Mesendoderm (in vitro differentiated cells): ENCODE results near the gene PHOSPHO2.
"Not testable (repeated sequence)": the region's sequence is repeated elsewhere in the genome, so short reads cannot be mapped to it uniquely, and the experiment has no call there.

ENCODE experiments used
- DNase-seq: peaks from one replicate; pipeline ENCODE4 v3.0.0; 2013
- H2AK5ac ChIP-seq: 2 replicates; pipeline ENCODE4 v1.6.1; 2013; ENCODE audit warnings: low read length, inconsistent platforms
- H2BK120ac ChIP-seq: 2 replicates; pipeline ENCODE4 v1.6.1; 2013; ENCODE audit warnings: low read depth, mild to moderate bottlenecking, low read length, moderate library complexity, mixed read lengths
- H2BK15ac ChIP-seq: replicated peaks from 2 replicates; pipeline ENCODE4 v1.6.1; 2013; ENCODE audit warnings: low read depth, mild to moderate bottlenecking, moderate library complexity
- H2BK5ac ChIP-seq: 2 replicates; pipeline ENCODE4 v1.6.1; 2013; ENCODE audit warnings: low read length, inconsistent platforms
- H3K18ac ChIP-seq: 2 replicates; pipeline ENCODE4 v1.6.1; 2013; ENCODE audit warnings: mild to moderate bottlenecking, low read length, mixed read lengths
- H3K23ac ChIP-seq: one replicate; pipeline ENCODE4 v1.6.1; 2013; ENCODE audit warnings: low read length
- H3K27ac ChIP-seq: 2 replicates; pipeline ENCODE4 v1.5.1; 2013; ENCODE audit warnings: low read depth, mild to moderate bottlenecking, inconsistent platforms, low read length, moderate library complexity
- H3K27me3 ChIP-seq: 2 replicates; pipeline ENCODE4 v1.6.1; 2013; ENCODE audit warnings: low read length, control low read depth, mild to moderate bottlenecking, inconsistent platforms; ENCODE audit not compliant: insufficient read depth, poor library complexity
- H3K36me3 ChIP-seq: 2 replicates; pipeline ENCODE4 v1.6.1; 2013; ENCODE audit warnings: low read length, inconsistent platforms; ENCODE audit not compliant: control insufficient read depth, insufficient read depth
- H3K4ac ChIP-seq: one replicate; pipeline ENCODE4 v1.6.1; 2013; ENCODE audit warnings: low read depth, mild to moderate bottlenecking, low read length, moderate library complexity
- H3K4me1 ChIP-seq: 2 replicates; pipeline ENCODE4 v1.6.1; 2013; ENCODE audit warnings: low read depth, low read length, inconsistent platforms; ENCODE audit not compliant: control insufficient read depth
- H3K4me2 ChIP-seq: 2 replicates; pipeline ENCODE4 v1.6.1; 2013; ENCODE audit warnings: low read length
- H3K4me3 ChIP-seq: 2 replicates; pipeline ENCODE4 v1.5.1; 2013; ENCODE audit warnings: mild to moderate bottlenecking, low read length
- H3K56ac ChIP-seq: one replicate; pipeline ENCODE4 v1.6.1; 2013; ENCODE audit warnings: low read length
- H3K79me1 ChIP-seq: 2 replicates; pipeline ENCODE4 v1.6.1; 2013; ENCODE audit warnings: low read length, inconsistent platforms
- H3K79me2 ChIP-seq: 2 replicates; pipeline ENCODE4 v1.6.1; 2013; ENCODE audit warnings: mild to moderate bottlenecking, low read length; ENCODE audit not compliant: control insufficient read depth, insufficient read depth
- H3K9ac ChIP-seq: 2 replicates; pipeline ENCODE4 v1.6.1; 2013; ENCODE audit warnings: low read length, inconsistent platforms
- H4K5ac ChIP-seq: one replicate; pipeline ENCODE4 v1.6.1; 2013; ENCODE audit warnings: low read length
- H4K8ac ChIP-seq: one replicate; pipeline ENCODE4 v1.6.1; 2013; ENCODE audit warnings: low read depth, mild to moderate bottlenecking, control low read depth, low read length, moderate library complexity
- WGBS: extraction: QIAGEN DNeasy Blood & Tissue Kit; methylation state at CpG from one replicate; pipeline ENCODE4 v1.1.7; 2013; ENCODE audit warnings: low lambda C conversion rate, missing lambda C conversion rate; ENCODE audit not compliant: insufficient coverage; ENCODE audit errors: extremely low coverage; 5-methylcytosine and 5-hydroxymethylcytosine counted together

The PHOSPHO2 gene

GRCh38 chr2:169684135-169684565, 10.1 kb upstream of the PHOSPHO2 start:
- Histone ChIP-seq H2BK5ac (no peak overlapping the region), H3K23ac (no peak overlapping the region), H3K27ac (no peak overlapping the region), H3K79me1 (no peaks in the 10 kb centered on the region), H3K4me1 (peaks cover 2% of the 10 kb centered on the region), H4K5ac (no peak overlapping the region), H3K9ac (no peak overlapping the region), H3K56ac (no peak overlapping the region), H3K79me2 (no peaks in the 10 kb centered on the region), H3K4me3 (no peak overlapping the region), H4K8ac (no peak overlapping the region), H2BK120ac (no peak overlapping the region), H3K4me2 (no peak overlapping the region), H3K36me3 (no peaks in the 10 kb centered on the region), H3K4ac (no peak overlapping the region), H3K27me3 (no peaks in the 10 kb centered on the region), H3K18ac (no peak overlapping the region), H2AK5ac (no peak overlapping the region), H2BK15ac (no peak overlapping the region)
- DNase-seq, result no peak
- no CpG with 5 or more reads among the region's 3 CpGs for WGBS

DNA sequence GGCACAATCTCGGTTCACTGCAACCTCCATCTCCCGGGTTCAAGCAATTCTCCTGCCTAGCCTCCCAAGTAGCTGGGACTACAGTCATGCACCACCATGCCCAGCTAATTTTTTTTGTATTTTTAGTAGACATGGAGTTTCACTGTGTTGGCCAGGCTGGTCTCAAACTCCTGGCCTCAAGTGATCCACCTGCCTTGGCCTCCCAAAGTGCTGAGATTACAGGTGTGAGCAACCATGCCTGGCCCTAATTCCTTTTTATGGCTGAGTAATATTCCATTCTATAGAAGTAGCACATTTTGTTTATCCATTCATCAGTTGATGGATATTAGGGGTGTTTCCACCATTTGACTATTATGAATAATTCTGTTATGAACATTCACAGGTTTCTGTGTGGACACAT, 9.6 kb upstream of the PHOSPHO2 start:
- not testable (repeated sequence) for H3K36me3 ChIP-seq, H4K8ac ChIP-seq

GRCh38 chr2:169686825-169687224, 7.4 kb upstream of the PHOSPHO2 start:
- not testable (repeated sequence) for H2BK120ac ChIP-seq, H3K36me3 ChIP-seq, H2AK5ac ChIP-seq, H3K56ac ChIP-seq, H4K8ac ChIP-seq, H3K27me3 ChIP-seq, H2BK5ac ChIP-seq, H3K9ac ChIP-seq, H3K18ac ChIP-seq, H3K4me3 ChIP-seq, H3K4ac ChIP-seq, H4K5ac ChIP-seq, H3K4me1 ChIP-seq, H3K79me2 ChIP-seq, H3K79me1 ChIP-seq, H2BK15ac ChIP-seq, H3K4me2 ChIP-seq, DNase-seq, H3K23ac ChIP-seq, H3K27ac ChIP-seq
- no CpG with 5 or more reads among the region's 4 CpGs for WGBS

More for the DNA sequence above, 9.6 kb upstream of the PHOSPHO2 start:
- not testable (repeated sequence) for H2AK5ac ChIP-seq, H3K56ac ChIP-seq, H3K27ac ChIP-seq, H3K4me3 ChIP-seq, H3K4ac ChIP-seq, H4K5ac ChIP-seq, H2BK15ac ChIP-seq, DNase-seq, H2BK120ac ChIP-seq, H3K23ac ChIP-seq, H3K79me2 ChIP-seq, H2BK5ac ChIP-seq, H3K9ac ChIP-seq, H3K79me1 ChIP-seq, H3K27me3 ChIP-seq, H3K4me1 ChIP-seq, H3K18ac ChIP-seq, H3K4me2 ChIP-seq
- no CpG with 5 or more reads among the region's 2 CpGs for WGBS

DNA sequence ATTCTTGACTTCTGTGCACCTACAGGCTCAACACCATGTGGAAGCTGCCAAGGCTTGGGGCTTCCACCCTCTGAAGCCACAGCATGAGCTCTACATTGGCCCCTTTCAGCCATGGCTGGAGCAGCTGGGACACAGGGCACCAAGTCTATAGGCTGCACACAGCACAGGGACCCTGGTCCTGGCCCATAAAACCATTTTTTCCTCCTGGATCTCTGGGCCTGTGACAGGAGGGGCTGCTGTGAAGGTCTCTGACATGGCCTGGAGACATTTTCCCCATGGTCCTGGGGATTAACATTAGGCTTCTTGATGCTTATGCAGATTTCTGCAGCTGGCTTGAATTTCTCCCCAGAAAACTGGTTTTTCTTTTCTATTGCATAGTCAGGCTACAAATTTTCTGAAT, 6.3 kb upstream of the PHOSPHO2 start:
- not testable (repeated sequence) for H3K79me1 ChIP-seq, H3K27ac ChIP-seq, H3K56ac ChIP-seq, H4K8ac ChIP-seq, H3K4ac ChIP-seq, H3K36me3 ChIP-seq, H4K5ac ChIP-seq, H3K23ac ChIP-seq, H3K27me3 ChIP-seq, H2BK120ac ChIP-seq, H2BK15ac ChIP-seq, H3K9ac ChIP-seq, H3K79me2 ChIP-seq, H3K18ac ChIP-seq, H2AK5ac ChIP-seq, H3K4me1 ChIP-seq, H2BK5ac ChIP-seq, DNase-seq, H3K4me3 ChIP-seq, H3K4me2 ChIP-seq

- WGBS, result no CpG with 5 or more reads among the region's 1 CpG
- no peaks in the 10 kb centered on the region for H3K79me1 ChIP-seq
Observed at GRCh38 chr2:169690958-169691357, 3.3 kb upstream of the PHOSPHO2 start.

DNA sequence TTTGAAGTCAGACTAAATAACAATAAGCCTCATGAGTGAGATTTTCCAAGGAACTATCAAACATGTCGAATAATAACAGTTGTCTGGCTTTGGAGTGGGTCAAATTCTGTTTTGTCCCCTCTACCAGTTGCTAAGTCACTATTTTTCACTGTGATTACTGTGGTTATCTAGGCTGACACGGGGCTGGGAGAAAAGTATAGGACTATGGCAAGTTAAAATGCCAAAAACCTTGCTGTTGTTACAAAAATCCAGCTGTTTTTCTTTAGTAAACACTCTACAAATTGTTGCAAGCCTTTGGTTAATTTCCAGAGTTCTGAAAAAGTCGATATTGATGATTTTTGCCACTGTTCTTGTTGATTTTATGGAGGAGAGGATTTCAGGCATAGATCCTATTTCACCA, 1.6 kb upstream of the PHOSPHO2 start:
- WGBS, result no CpG with 5 or more reads among the region's 3 CpGs
- Histone ChIP-seq H3K27ac (no peak overlapping the region), H3K18ac (no peak overlapping the region), H3K4me3 (no peak overlapping the region), H3K27me3 (no peaks in the 10 kb centered on the region), H2BK120ac (no peak overlapping the region), H2BK15ac (no peak overlapping the region), H3K9ac (no peak overlapping the region), H3K4me2 (no peak overlapping the region), H2AK5ac (no peak overlapping the region), H3K79me1 (no peaks in the 10 kb centered on the region), H2BK5ac (no peak overlapping the region), H3K4ac (no peak overlapping the region), H3K79me2 (no peaks in the 10 kb centered on the region), H4K8ac (no peak overlapping the region), H4K5ac (no peak overlapping the region), H3K23ac (no peak overlapping the region), H3K36me3 (no peaks in the 10 kb centered on the region), H3K56ac (no peak overlapping the region), H3K4me1 (no peaks in the 10 kb centered on the region)
- DNase-seq, result no peak

More at GRCh38 chr2:169690958-169691357, 3.3 kb upstream of the PHOSPHO2 start:
- H2BK120ac ChIP-seq, result no peak overlapping the region
- H3K4me3 ChIP-seq, result no peak overlapping the region
- no peak overlapping the region for H2BK15ac ChIP-seq
- H3K18ac ChIP-seq, result no peak overlapping the region
- H3K4ac ChIP-seq, result no peak overlapping the region
- H3K36me3 ChIP-seq, result no peaks in the 10 kb centered on the region
- H3K27ac ChIP-seq, result no peak overlapping the region
- no peak overlapping the region for H2AK5ac ChIP-seq
- H3K4me2 ChIP-seq, result no peak overlapping the region
- H3K4me1 ChIP-seq, result no peaks in the 10 kb centered on the region
- no peak for DNase-seq
- H2BK5ac ChIP-seq, result no peak overlapping the region
- no peak overlapping the region for H4K8ac ChIP-seq
- no peak overlapping the region for H3K9ac ChIP-seq
- H4K5ac ChIP-seq, result no peak overlapping the region
- H3K79me2 ChIP-seq, result no peaks in the 10 kb centered on the region
- H3K56ac ChIP-seq, result no peak overlapping the region
- H3K27me3 ChIP-seq, result no peaks in the 10 kb centered on the region
- no peak overlapping the region for H3K23ac ChIP-seq
